VCaP (cell line): Measurements from ENCODE around the gene THRB.

Experiments
- H3K27ac ChIP-seq: fragments of 450-650 bp; 2 replicates; pipeline ENCODE4 v1.5.1; 2017
- CTCF ChIP-seq: fragments of 450-650 bp; conservative IDR thresholded peaks from 2 replicates; pipeline ENCODE4 v1.5.1; 2017; ENCODE audit warnings: mild to moderate bottlenecking, moderate library complexity

The THRB gene

GRCh38 chr3:24521420-24522145, 26.9 kb upstream of the THRB start:
- peak; percentile 35 for TF ChIP-seq CTCF
- peak overlapping the region; percentile 84 for H3K27ac ChIP-seq

GRCh38 chr3:24520976-24521419, 26.3 kb upstream of the THRB start:
- TF ChIP-seq CTCF, result no peak
- H3K27ac ChIP-seq, result peak overlapping the region; percentile 84

GRCh38 chr3:24520101-24520495, 25.4 kb upstream of the THRB start:
- H3K27ac ChIP-seq, result peak overlapping the region; percentile 84
- TF ChIP-seq CTCF, result no peak

GRCh38 chr3:24519368-24520100, 24.9 kb upstream of the THRB start:
- H3K27ac ChIP-seq, result no peak overlapping the region
- TF ChIP-seq CTCF, result no peak

- H3K27ac ChIP-seq, result no peak overlapping the region
- TF ChIP-seq CTCF, result no peak
These were observed 24.3 kb upstream of the THRB start for GRCh38 chr3:24518990-24519367.

GRCh38 chr3:24514119-24514518, 19.5 kb upstream of the THRB start:
- TF ChIP-seq CTCF, result no peak
- no peak overlapping the region for H3K27ac ChIP-seq

- H3K27ac ChIP-seq, result no peak overlapping the region
- TF ChIP-seq CTCF, result no peak
These were observed 18.8 kb upstream of the THRB start for GRCh38 chr3:24513463-24513862.
